Epidermal melanocyte (primary cell): ENCODE data around the gene NOS1AP.
A peak's percentile ranks its signal among the peaks of the same experiment; 100 is the strongest.

Experiments used
- DNase-seq: peaks from one replicate; pipeline ENCODE4 v3.0.0; 2011; ENCODE audit warnings: low spot score; ENCODE audit not compliant: insufficient read length

Gene NOS1AP

GRCh38 chr1:162215902-162216301 is 146.4 kb downstream of the NOS1AP start:
- DNase-seq: no peak

- DNase-seq: no peak
Measured at GRCh38 chr1:162216604-162217003, 147.1 kb downstream of the NOS1AP start.

- DNase-seq: no peak
Measured at GRCh38 chr1:162217706-162218105, 148.2 kb downstream of the NOS1AP start.

- DNase-seq: no peak
Measured at GRCh38 chr1:162218546-162218945, 149.1 kb downstream of the NOS1AP start.

- no peak for DNase-seq
Measured at GRCh38 chr1:162218975-162219374, 149.5 kb downstream of the NOS1AP start.

GRCh38 chr1:162219461-162219860 is 150.0 kb downstream of the NOS1AP start:
- DNase-seq: no peak

- DNase-seq: no peak
Measured at GRCh38 chr1:162220009-162220539, 150.6 kb downstream of the NOS1AP start.

GRCh38 chr1:162222014-162222413 is 152.5 kb downstream of the NOS1AP start:
- no peak for DNase-seq

GRCh38 chr1:162222730-162223129 is 153.2 kb downstream of the NOS1AP start:
- no peak for DNase-seq

GRCh38 chr1:162223488-162223887 is 154.0 kb downstream of the NOS1AP start:
- no peak for DNase-seq

- DNase-seq: no peak
Measured at GRCh38 chr1:162224267-162224666, 154.8 kb downstream of the NOS1AP start.

- no peak for DNase-seq
Measured at GRCh38 chr1:162228586-162228985, 159.1 kb downstream of the NOS1AP start.

- DNase-seq: no peak
Measured at GRCh38 chr1:162229549-162229948, 160.1 kb downstream of the NOS1AP start.

GRCh38 chr1:162230096-162230495 is 160.6 kb downstream of the NOS1AP start:
- no peak for DNase-seq

- DNase-seq: no peak
Measured at GRCh38 chr1:162230517-162230916, 161.0 kb downstream of the NOS1AP start.

GRCh38 chr1:162232034-162232711 is 162.7 kb downstream of the NOS1AP start:
- no peak for DNase-seq

- DNase-seq: no peak
Measured at GRCh38 chr1:162233066-162233465, 163.6 kb downstream of the NOS1AP start.

- DNase-seq: no peak
Measured at GRCh38 chr1:162233937-162234336, 164.4 kb downstream of the NOS1AP start.

- DNase-seq: no peak
Measured at GRCh38 chr1:162234571-162234970, 165.1 kb downstream of the NOS1AP start.

GRCh38 chr1:162235241-162235800 is 165.8 kb downstream of the NOS1AP start:
- peak; percentile 20 for DNase-seq

- DNase-seq: no peak
Measured at GRCh38 chr1:162236201-162236600, 166.7 kb downstream of the NOS1AP start.

- DNase-seq: no peak
Measured at GRCh38 chr1:162236618-162237017, 167.1 kb downstream of the NOS1AP start.

GRCh38 chr1:162240577-162240976 is 171.1 kb downstream of the NOS1AP start:
- no peak for DNase-seq
